Neural cell (in vitro differentiated cells): ENCODE results near the gene KRTAP10-9. TPM values are rescaled to one million over a fixed set of nuclear protein-coding genes. Genes with fewer than 3 reads are reported as not detected.
"Not testable (repeated sequence)": the region's sequence is repeated elsewhere in the genome, so short reads cannot be mapped to it uniquely, and the experiment has no call there.

Experiments used
- H2AFZ ChIP-seq: fragments of 200-600, 300-800 bp; sonication (generic), shearing (Covaris generic); 2 replicates; pipeline ENCODE4 v1.6.0; 2014; ENCODE audit warnings: low read depth, mild to moderate bottlenecking, antibody characterized with exemption, low read length, moderate library complexity
- H3F3A ChIP-seq: fragments of 200-600 bp; shearing (Covaris generic); 2 replicates; pipeline ENCODE4 v1.6.1; 2016; ENCODE audit warnings: mild to moderate bottlenecking, moderate library complexity, mixed read lengths, antibody characterized with exemption, low read length; ENCODE audit not compliant: insufficient read depth, poor library complexity, severe bottlenecking
- H3K27ac ChIP-seq: fragments of 200-600, 300-800 bp; sonication (generic), shearing (Covaris generic); 2 replicates; pipeline ENCODE4 v1.5.1; 2014; ENCODE audit warnings: mild to moderate bottlenecking, low read length, moderate library complexity
- H3K27me3 ChIP-seq: fragments of 300-800, 200-600 bp; sonication (generic), shearing (Covaris generic); 2 replicates; pipeline ENCODE4 v1.6.0; 2014; ENCODE audit warnings: mild to moderate bottlenecking, low read depth, low read length, moderate library complexity; ENCODE audit not compliant: insufficient read depth
- H3K36me3 ChIP-seq: fragments of 300-800, 200-600 bp; sonication (generic), shearing (Covaris generic); 2 replicates; pipeline ENCODE4 v1.5.1; 2014; ENCODE audit warnings: mild to moderate bottlenecking, antibody characterized with exemption, low read length, moderate library complexity; ENCODE audit not compliant: insufficient read depth
- H3K4me2 ChIP-seq: fragments of 300-800, 200-600 bp; sonication (generic), shearing (Covaris generic); 2 replicates; pipeline ENCODE4 v1.6.0; 2014; ENCODE audit warnings: mild to moderate bottlenecking, low read length
- H3K4me3 ChIP-seq: fragments of 300-800, 200-600 bp; sonication (generic), shearing (Covaris generic); 2 replicates; pipeline ENCODE4 v1.5.1; 2014; ENCODE audit warnings: mild to moderate bottlenecking, low read length, moderate library complexity
- H3K79me2 ChIP-seq: fragments of 200-600 bp; shearing (Covaris generic); replicated peaks from 2 replicates; pipeline ENCODE4 v1.6.0; 2014; ENCODE audit warnings: mild to moderate bottlenecking, low read length, moderate library complexity; ENCODE audit not compliant: insufficient read depth
- H3K9ac ChIP-seq: fragments of 300-800, 200-600 bp; sonication (generic), shearing (Covaris generic); 2 replicates; pipeline ENCODE4 v1.6.1; 2016; ENCODE audit warnings: mild to moderate bottlenecking, low read length, mixed read lengths
- H3K9me2 ChIP-seq: fragments of 200-600 bp; shearing (Covaris generic); 2 replicates; pipeline ENCODE4 v1.6.1; 2016; ENCODE audit warnings: mild to moderate bottlenecking, low read length, mixed read lengths; ENCODE audit not compliant: insufficient read depth
- H3K9me3 ChIP-seq: fragments of 200-600, 300-800 bp; sonication (generic), shearing (Covaris generic); 2 replicates; pipeline ENCODE4 v1.6.1; 2016; ENCODE audit warnings: mild to moderate bottlenecking, mixed run types, low read length, moderate library complexity, mixed read lengths
- H4K20me1 ChIP-seq: fragments of 200-600 bp; shearing (Covaris generic); 2 replicates; pipeline ENCODE4 v1.6.1; 2016; ENCODE audit warnings: mild to moderate bottlenecking, mixed run types; ENCODE audit not compliant: insufficient read depth
- CTCF ChIP-seq: fragments of 450-650 bp; IDR thresholded peaks from 2 replicates; pipeline ENCODE4 v1.5.1; 2014; ENCODE audit warnings: antibody characterized with exemption, mild to moderate bottlenecking, moderate library complexity; ENCODE audit not compliant: poor library complexity, severe bottlenecking
- EP300 ChIP-seq: fragments of 450-650 bp; conservative IDR thresholded peaks from 2 replicates; pipeline ENCODE4 v1.6.1; 2014; ENCODE audit warnings: antibody characterized with exemption, mild to moderate bottlenecking, moderate library complexity; ENCODE audit not compliant: poor library complexity, severe bottlenecking
- EZH2 ChIP-seq: fragments of 200-600, 300-800 bp; shearing (Covaris generic), sonication (generic); IDR thresholded peaks from 2 replicates; pipeline ENCODE4 v1.6.1; 2014; ENCODE audit warnings: antibody characterized with exemption, low read length, borderline replicate concordance, mild to moderate bottlenecking; ENCODE audit not compliant: insufficient read depth, poor library complexity, severe bottlenecking
- POLR2AphosphoS5 ChIP-seq: IDR thresholded peaks from 2 replicates; pipeline ENCODE4 v1.6.1; 2012
- RAD21 ChIP-seq: fragments of 450-650 bp; conservative IDR thresholded peaks from 2 replicates; pipeline ENCODE4 v1.6.1; 2014; ENCODE audit warnings: antibody characterized with exemption, mild to moderate bottlenecking, moderate library complexity
- REST ChIP-seq: IDR thresholded peaks from 2 replicates; pipeline ENCODE4 v1.6.1; 2012; ENCODE audit warnings: borderline replicate concordance
- SMC3 ChIP-seq: fragments of 450-650 bp; conservative IDR thresholded peaks from 2 replicates; pipeline ENCODE4 v1.6.1; 2014; ENCODE audit warnings: antibody characterized with exemption, mild to moderate bottlenecking, moderate library complexity; ENCODE audit not compliant: poor library complexity
- TAF1 ChIP-seq: IDR thresholded peaks from 2 replicates; pipeline ENCODE4 v1.6.1; 2012; ENCODE audit warnings: low read depth
- polyA plus RNA-seq: library from polyadenylated mRNA; depleted of rRNA; stranded (reverse); fragments of >200 nt; gene quantifications from 2 replicates; pipeline ENCODE4 v1.2.3, GENCODE V29; 2014

The KRTAP10-9 gene
- polyA plus RNA-seq, 1 donor from 2014 or later: not detected

- not testable (repeated sequence) for H4K20me1 ChIP-seq, H3K27me3 ChIP-seq, H3K9ac ChIP-seq, H3K27ac ChIP-seq, H3K9me3 ChIP-seq, H3K79me2 ChIP-seq, H3K36me3 ChIP-seq, H3K4me3 ChIP-seq, H3K9me2 ChIP-seq, H3F3A ChIP-seq, H3K4me2 ChIP-seq, H2AFZ ChIP-seq
Measured at GRCh38 chr21:44627831-44628233, 939 bp downstream of the KRTAP10-9 start.

GRCh38 chr21:44628707-44629391 is 2.0 kb downstream of the KRTAP10-9 start:
- Histone ChIP-seq H3K36me3 (no peaks in the 10 kb centered on the region), H2AFZ (no peak overlapping the region), H3K79me2 (no peaks in the 10 kb centered on the region), H4K20me1 (no peaks in the 10 kb centered on the region), H3F3A (no peaks in the 10 kb centered on the region), H3K9me2 (no peaks in the 10 kb centered on the region), H3K4me3 (no peak overlapping the region), H3K4me2 (no peak overlapping the region), H3K27me3 (no peaks in the 10 kb centered on the region), H3K27ac (no peak overlapping the region), H3K9ac (no peak overlapping the region), H3K9me3 (peaks cover 7% of the 10 kb centered on the region)
- TF ChIP-seq CTCF (no peak), POLR2AphosphoS5 (no peak), EP300 (no peak), TAF1 (no peak), EZH2 (no peak)

- H3K36me3 ChIP-seq: no peaks in the 10 kb centered on the region
- no peaks in the 10 kb centered on the region for H4K20me1 ChIP-seq
Measured at GRCh38 chr21:44630440-44630839, 3.5 kb downstream of the KRTAP10-9 start.

More at GRCh38 chr21:44630440-44630839, 3.5 kb downstream of the KRTAP10-9 start:
- Histone ChIP-seq H3K9ac (no peak overlapping the region), H3K9me3 (peaks cover 4% of the 10 kb centered on the region), H3K4me3 (no peak overlapping the region), H3K27ac (no peak overlapping the region), H2AFZ (no peak overlapping the region), H3K4me2 (no peak overlapping the region), H3K9me2 (no peaks in the 10 kb centered on the region), H3F3A (no peaks in the 10 kb centered on the region), H3K27me3 (no peaks in the 10 kb centered on the region), H3K79me2 (no peaks in the 10 kb centered on the region)
- TF ChIP-seq REST: no peak
- no peak for TF ChIP-seq SMC3
- no peak for TF ChIP-seq RAD21
